Stimulated activated CD4-positive, alpha-beta T cell treated with anti-CD3 and anti-CD28 coated beads, Interleukin-1b, Interleukin-23, amount 100 ng/mL, for 4 hours (primary cell): ENCODE measurements around the gene LINGO3.
A peak's percentile ranks its signal among the peaks of the same experiment; 100 is the strongest.

Source experiments
- DNase-seq, 2 donors: peaks; one replicate each; pipeline ENCODE4 v3.0.0-alpha.2; 2020; ENCODE audit warnings: low read depth in 2 of 2

The LINGO3 gene

DNA sequence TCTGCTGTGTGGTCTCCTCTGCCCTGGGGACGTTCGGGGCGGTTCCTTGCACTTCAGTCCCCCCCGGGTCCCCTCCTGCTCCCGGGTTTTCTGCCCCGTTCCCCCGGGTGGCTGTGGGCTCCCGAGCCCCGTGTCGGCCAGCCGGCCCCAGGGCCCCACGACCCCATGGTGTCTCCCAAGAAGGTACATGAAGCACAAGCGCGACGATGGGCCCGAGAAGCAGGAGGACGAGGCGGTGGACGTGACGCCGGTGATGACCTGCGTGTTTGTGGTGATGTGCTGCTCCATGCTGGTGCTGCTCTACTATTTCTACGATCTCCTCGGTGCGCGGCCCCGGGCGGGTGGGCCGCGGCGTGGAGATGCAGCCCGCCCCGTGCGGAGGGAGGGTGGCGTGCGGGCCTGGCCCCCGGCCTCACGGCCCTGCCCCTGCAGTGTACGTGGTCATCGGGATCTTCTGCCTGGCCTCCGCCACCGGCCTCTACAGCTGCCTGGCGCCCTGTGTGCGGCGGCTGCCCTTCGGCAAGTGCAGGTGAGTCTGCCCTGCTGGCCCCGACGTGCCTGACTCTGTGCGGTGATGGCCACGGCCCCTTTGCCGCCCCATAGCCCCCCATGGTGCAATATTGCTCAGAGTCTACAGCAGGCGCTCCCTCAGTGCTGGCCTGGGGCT lies 31.8 kb upstream of the LINGO3 start:
- no peak for DNase-seq

DNA sequence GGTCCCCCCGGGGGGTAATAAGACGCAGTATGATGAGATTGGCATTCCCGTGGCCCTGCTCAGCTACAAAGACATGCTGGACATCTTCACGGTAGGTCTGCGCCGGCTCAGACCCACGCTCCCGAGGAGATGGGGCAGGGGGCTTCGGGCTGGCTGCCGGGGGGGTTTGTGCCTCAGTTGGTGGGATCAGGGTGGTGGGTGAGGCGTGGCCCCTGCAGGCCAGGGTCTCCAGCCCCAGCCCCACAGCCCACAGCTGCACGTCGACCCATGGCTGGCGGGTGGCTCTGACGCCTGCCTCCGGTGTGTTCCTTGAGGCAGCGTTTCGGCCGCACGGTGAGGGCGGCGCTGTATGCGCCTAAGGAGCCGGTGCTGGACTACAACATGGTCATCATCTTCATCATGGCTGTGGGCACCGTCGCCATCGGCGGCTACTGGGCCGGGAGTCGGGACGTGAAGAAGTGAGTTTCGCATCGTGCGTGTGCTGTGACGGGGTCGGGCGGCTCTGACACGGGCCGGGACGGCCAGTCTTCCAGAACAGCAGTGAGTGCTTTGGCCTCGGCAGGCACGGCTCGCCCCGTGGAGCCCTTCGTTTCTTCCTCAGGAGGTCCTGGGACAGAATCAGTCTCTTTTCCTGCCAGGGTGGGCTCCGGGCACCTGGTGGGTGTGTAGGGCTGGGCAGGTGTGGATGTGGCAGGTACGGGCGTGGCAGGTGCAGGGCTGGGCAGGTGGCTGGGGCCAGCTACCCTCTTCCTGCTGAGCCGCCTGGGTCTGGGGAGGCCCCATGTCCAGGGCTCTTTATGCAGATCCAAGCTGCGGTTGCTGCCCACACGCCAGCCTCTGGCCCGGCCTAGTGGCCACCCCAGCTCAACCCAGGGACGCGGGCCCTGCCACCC lies 31.0 kb upstream of the LINGO3 start:
- DNase-seq, result no peak

DNA sequence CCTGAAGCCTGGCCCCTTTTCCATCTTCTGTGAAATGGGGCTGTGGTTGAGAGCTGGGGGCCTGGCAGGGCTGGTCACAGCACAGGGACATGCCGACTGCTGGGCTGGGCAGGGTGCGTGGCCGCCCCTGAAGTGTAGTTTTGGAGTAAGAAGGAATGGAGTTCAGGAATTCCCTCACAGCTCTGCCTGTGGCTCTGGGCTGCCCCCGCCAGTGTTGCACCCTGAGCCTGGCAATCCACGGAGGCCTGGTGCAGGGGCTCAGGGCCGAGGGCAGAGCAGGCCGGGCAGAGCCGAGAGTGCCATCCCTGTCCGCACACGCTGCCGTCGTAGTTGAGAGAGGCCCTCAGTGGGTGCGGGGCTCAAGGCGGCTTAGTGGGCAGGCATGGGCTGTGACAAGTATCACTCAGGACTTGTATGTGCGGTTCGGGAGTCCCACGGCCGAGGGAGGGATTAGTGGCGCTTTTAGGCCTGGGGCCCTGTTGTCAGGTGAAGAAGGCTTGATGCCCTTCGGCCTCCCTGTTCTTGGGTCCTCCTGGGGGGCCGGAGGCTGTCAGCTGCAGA lies 30.2 kb upstream of the LINGO3 start:
- DNase-seq, result no peak

DNA sequence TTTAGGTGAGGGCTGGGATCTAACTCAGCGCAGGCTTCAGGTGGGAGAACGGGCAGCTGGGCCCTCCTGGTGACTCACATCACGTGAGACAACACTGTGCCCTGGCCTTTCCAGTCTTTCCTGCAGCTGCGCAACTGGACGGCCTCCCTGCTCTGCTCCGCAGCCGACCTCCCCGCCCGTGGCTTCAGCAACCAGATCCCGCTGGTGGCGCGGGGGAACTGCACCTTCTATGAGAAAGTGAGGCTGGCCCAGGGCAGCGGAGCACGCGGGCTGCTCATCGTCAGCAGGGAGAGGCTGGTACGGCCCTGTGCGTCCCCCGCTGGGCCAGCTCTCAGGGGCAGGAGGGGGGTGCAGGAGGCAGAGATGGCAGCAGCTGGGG lies 29.4 kb upstream of the LINGO3 start:
- DNase-seq, result no peak

DNA sequence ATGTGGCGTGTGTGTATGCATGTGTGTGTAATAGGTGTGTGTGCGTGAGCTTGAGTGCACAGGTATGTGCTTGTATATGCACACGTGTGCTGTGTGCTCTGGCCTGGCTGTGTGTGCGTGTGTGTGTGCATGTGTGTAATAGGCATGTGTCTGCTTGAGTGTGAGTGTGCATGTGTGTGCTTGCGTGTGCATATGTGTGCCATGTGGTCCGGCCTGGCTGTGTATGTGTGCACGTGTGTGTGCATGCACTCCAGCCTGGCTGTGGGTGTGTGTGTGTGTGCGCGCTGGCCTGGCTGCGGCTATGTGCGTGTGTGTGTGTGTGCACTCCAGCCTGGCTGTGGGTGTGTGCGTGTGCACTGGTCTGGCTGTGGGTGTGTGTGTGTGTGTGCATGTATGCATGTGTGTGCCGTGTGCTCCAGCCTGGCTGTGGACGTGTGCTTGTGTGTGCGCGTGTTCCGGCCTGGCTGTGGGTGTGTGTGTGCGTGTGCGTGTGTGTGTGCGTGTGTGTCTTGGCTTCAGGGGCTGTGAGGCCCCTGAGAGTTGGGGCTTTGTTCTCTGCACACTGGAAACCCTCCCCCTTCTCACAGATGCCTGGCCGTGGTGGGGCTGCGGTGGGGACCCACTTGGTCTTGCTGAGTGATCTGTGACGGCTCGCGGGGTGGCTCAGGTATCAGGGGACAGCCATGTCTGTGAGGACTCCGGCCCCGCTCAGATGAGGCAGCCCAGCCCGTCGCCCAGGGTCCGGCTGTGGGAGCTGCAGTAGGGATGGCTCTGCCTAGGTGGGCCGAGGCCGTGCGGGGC lies 28.8 kb upstream of the LINGO3 start:
- DNase-seq, result no peak

DNA sequence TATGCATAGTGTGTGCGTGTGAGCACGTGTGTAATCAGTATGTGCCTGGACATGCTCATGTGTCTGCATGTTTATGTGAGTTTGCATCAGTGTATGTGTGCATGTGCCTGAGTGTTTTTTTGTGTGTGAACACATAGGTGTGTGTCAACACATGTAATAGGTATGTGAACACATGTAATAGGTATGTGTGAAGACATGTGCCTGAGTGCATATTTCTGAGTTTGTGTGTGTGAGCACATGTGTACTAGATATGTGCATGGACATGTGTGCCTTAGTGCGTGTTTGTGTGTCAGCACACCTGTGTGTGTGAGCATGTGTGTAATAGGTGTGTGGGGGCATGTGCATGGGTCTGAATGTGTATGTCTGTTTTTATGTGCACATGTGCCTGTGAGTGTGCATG lies 27.9 kb upstream of the LINGO3 start:
- DNase-seq, result no peak

DNA sequence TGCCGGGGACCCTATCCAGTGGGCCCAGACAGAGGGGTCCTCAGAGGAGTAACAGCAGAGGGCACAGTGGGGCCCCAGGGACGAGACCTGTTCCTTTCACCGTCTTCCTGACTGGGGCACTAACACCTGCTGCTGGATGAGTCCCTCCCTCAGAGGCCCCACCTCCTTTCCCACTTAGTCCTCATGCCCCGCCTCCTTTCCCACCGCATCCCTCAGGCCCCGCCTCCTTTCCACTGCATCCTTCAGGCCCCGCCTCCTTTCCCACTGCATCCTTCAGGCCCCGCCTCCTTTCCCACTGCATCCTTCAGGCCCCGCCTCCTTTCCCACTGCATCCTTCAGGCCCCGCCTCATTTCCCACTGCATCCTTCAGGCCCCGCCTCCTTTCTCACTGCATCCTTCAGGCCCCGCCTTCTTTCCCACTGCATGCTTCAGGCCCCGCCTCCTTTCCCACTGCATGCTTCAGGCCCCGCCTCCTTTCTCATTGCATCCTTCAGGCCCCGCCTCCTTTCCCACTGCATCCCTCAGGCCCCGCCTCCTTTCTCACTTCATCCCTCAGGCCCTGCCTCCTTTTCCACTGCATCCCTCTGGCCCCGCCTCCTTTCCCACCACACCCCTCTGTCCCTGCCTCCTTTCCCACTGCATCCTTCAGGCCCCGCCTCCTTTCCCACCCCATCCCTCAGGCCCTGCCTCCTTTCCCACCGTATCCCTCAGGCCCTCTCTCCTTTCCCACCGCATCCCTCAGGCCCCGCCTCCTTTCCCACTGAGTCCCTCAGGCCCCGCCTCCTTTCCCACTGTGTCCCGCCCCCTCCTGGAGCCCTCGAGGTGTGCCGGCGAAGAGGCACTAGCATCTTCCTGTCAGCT lies 27.3 kb upstream of the LINGO3 start:
- DNase-seq, result no peak

DNA sequence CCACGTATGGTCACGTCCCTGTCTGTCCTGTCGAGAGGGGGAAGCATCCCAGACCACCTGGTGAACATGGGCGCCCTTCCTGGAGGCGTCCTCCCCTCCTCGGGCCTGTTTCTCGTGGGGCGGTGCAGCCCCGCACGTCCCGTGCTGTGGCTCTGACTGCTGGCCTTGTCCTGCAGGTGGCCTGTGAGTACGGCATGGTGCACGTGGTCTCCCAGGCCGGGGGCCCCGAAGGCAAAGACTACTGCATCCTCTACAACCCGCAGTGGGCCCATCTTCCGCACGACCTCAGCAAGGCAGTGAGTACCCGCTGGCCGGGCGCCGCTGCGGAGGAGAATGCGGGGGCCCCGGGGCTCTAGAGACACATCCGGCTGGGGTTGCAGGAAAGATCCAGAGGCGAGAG lies 26.5 kb upstream of the LINGO3 start:
- DNase-seq, result no peak

DNA sequence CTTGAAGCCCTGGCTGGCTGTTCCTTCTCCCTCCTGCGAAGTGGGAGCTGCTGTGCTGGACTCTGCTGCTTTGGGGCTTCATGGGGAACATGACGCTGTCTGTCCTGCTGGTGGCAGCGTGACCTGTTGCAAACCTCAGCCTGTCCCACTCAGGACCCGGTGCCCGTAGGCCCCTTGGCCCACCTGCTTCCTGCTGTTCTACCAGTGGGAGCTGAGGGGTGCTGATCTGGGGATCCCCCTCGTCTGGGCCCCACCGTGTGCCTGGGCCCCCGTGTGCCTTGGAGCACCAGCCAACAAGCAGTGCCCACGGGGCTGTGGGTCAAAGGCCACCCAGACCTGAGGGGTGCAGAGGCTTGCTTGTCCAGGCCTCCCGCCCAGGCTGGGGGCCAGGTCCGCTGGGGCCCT lies 25.9 kb upstream of the LINGO3 start:
- DNase-seq, result no peak

DNA sequence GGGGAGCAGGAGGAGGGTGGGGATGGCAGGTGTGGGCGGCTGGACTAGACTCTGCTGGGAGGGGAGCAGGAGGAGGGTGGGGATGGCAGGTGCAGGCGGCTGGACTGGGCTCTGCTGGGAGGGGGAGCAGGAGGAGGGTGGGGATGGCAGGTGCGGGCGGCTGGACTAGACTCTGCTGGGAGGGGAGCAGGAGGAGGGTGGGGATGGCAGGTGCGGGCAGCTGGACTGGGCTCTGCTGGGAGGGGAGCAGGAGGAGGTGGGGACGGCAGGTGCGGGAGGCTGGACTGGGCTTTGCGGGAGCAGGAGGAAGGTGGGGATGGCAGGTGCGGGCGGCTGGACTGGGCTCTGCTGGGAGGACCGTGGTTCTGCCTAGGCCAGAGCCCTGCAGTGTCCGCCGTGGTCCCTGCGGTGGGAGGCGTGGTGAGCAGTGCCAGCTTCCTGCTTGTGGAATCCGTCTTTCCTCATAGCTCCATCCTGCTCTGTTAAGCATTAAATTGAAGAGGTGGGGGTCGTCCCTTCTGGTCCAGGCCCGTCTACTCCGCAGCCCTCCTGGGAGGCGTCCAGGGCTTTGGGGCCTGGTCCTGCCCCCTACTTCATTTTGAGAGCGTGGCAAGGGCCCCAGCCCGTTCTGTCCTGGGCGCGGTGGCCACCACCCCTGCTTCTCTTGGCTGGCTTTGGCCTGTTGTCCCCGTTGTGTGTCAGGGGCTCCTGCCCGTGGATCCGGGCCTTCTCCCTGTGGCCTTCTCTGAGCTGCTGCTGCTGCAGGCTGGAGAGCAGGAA lies 25.3 kb upstream of the LINGO3 start:
- no peak for DNase-seq

DNA sequence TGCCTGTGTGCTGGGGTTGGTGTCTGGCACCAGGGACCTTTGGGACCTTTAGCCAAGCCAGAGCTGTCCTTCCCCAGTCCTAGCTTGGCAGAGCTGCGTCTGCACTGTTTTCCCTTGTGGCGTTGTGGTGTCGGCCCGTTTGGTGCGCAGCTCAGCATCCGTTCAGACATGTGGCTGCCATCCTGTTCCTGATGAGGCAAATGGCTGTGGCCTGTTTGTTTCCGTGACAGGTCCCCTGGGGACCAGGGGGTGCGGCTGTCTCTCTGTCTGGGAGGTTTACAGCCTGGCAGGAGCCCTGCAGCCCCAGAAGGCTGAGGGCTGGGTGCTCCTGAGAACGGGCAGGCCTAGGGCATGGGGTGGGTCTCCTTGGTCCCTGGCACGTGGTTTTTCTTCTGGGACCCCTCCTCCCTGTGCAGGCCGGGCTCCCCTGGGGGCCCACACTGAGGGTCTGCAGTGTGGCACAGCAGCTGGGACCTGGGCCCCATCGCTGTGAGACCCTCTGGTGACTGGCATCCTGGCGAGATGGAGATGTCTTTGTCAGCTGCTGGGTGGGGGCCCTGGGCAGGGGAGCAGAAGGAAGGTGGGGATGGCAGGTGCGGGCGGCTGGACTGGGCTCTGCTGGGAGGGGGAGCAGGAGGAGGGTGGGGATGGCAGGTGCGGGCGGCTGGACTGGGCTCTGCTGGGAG lies 24.5 kb upstream of the LINGO3 start:
- DNase-seq, result no peak

DNA sequence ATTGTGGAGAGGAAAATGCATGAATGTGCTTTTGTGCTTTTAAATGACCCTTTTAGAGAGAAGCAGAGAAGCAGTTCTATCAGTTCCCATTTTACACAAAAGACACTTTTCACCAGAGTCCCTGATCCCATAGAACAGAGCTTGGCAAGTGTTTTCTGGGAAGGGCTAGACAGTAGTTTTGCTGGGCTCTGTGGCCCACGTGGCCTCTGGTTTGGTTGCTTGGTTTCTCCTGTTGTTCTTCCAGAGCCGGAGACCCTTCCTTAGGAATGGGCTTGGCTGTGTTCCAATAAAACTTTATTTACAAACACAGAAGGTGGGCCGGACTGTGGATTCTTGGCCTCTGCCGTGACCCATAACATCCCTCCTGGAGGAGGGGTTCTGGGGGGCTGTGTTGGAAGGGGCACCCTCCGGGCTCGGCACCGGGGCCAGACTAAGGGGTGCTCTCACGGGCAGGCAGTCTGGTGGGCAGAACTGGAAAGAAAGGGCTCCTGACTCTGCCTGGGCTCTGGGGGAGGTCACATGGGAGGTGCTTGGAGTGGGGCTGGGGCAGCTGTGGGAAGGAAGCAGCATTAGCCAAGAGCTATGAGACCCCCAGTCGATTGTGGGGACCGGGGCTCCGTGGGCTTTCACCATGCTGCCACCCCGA lies 23.8 kb upstream of the LINGO3 start:
- no peak for DNase-seq

DNA sequence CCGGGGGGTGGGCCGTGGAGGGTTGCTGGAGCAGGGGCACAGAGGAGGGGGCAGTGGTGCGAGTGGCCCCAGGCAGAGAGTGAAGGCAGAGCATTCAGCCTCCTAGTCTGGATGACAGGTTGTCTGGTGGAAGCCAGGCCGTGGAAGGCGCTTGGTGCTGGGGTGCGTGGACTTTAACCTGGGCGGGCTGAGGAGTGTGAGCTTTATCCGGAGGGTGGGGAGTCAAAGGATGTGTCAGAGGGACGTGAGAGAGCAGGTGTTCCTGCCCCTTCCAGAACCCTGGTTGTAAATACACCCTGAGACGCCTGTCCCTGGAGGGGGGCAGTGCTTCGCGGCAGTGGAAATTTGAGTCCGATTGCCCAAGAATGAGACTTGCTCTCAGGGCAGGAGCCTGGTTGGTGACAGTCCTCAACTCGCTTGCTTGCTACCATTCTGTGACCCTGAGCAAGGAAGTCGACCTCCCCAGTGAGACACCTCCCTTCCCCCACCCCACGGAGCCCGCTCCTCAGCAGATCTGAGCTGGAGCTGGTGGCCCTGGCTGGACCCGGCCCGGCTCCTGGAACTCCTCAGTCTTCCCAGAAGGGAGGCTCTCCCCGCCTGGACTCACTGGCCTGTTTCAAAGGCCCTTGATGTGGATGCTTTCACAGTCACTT lies 22.8 kb upstream of the LINGO3 start:
- no peak for DNase-seq

DNA sequence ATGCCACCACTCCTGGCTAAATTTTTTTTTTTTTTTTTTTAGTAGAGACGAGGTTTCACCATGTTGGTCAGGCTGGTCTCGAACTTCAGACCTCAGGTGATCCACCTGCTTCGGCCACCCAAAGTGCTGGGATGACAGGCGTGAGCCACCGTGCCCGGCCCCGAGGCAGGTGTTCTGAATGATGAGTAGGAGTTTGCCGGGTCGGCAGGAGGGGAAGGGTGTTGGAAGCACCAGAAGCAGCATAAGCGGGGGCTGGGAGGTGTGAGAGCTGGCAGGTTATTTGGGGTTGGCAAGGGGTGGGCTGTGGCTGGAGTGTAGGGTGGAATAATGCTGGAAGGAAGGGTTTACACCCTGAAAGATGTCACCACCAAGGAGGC lies 22.3 kb upstream of the LINGO3 start:
- DNase-seq, result no peak

DNA sequence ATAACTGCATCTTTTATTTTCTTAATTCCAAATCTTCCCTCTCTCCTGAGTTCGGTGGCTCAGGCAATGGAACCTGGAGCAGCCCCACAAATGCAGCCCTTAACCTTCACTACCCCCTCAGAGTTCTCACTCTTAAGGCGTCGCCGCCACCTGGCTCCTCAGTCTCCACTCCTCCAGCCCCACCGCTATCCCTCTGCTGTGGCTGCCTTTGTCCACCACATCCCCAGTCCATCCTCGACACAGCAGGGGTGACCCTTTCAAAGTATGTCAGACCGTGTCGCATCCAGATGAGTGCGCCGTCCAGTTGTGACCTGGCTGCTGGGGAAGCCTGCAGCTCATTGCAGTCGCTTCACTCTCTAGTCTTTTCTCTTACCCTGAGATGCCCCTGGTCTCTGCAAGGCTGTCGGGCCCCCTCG lies 21.6 kb upstream of the LINGO3 start:
- DNase-seq, result no peak

DNA sequence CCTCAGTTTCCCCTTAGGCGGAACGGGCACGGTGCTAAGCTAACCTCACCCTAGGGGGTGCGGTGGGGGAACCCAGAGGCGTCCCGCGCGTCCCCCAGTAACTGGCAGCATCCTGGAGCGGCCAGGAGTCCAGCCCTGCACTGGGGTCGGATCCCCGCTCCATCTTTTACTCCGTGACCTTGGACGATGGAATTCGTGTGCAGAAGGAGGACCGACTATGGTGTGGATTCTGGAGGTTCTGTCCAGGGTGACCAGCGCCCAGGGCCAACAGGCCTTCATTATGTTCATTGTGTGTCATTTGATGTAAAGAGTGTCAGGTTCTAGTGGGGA lies 21.2 kb upstream of the LINGO3 start:
- DNase-seq, result no peak

DNA sequence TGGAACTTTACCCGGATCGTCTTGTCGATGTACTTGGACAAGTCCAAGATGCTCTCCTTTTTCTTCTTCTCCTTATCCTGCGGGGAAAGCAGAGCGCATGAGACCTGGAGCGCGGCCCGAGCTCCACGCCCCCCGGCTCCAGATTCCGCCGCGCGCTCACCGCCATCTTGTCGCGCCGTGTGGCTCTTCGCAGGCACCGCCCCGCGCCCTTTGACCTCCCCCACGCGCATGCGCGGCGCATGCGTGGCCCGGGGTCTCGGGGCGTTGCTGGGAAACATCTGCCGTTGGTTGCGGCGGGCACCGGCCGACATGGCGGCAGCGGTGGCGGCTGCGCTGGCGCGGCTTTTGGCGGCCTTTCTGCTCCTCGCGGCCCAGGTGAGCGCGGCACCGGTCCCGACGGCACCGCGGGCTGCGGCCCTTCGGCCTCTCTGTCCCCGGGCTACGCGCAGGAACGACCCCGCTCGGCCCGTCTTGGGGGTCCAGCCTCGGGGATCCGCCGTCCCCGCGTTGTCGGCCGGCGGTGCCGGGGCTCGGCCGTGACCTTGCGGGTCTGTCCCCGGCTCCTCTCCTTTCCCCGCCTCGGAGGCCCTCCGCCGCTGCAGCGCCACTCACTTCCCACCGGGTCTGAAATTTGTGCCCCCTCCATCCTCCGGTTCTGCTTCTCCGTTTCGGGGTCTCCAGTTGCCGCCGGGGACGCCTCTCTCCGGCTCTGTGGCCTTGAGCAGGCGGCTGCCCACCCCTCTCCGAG lies 20.6 kb upstream of the LINGO3 start, which contains the start of the genes LSM7 and SPPL2B:
Gene LSM7 (minus strand): TSS at position 186 of the 748 bp plus-strand sequence. CDS start 20 bp downstream, at position 166.
Gene SPPL2B (plus strand): TSS at position 284 of the 748 bp plus-strand sequence. CDS start 26 bp downstream, at position 310.
- DNase-seq, result peak; percentile 88 to 90
